Sigmoid colon (tissue), 7 donors: Measurements from ENCODE around the gene PITHD1. TPM values are rescaled to one million over a fixed set of nuclear protein-coding genes. Genes with fewer than 3 reads are reported as not detected.
A peak's percentile ranks its signal among the peaks of the same experiment; 100 is the strongest.

ENCODE experiments used
- DNase-seq: peaks from one replicate; pipeline ENCODE4 v3.0.0-alpha.2; 2019
- H3K27ac ChIP-seq, 4 donors: fragments of 200-600 bp; sonication (generic); one replicate each; pipeline ENCODE4 v1.5.1; 2016 to 2019; ENCODE audit warnings: mild to moderate bottlenecking in 1 of 4
- H3K27me3 ChIP-seq, 3 donors: fragments of 200-600 bp; sonication (generic); one replicate each; pipeline ENCODE4 v1.5.1; 2019; ENCODE audit warnings: mild to moderate bottlenecking in 1 of 3
- H3K36me3 ChIP-seq, 4 donors: fragments of 200-600 bp; sonication (generic); one replicate each; pipeline ENCODE4 v1.5.1; 2016 to 2019
- H3K4me1 ChIP-seq, 4 donors: fragments of 200-600 bp; sonication (generic); one replicate each; pipeline ENCODE4 v1.5.1; 2017 to 2019
- H3K4me3 ChIP-seq, 4 donors: fragments of 200-600 bp; sonication (generic); one replicate each; pipeline ENCODE4 v1.5.1; 2017 to 2019; ENCODE audit warnings: mild to moderate bottlenecking in 2 of 4, moderate library complexity in 1 of 4
- H3K9me3 ChIP-seq, 4 donors: fragments of 200-600 bp in 3 of 4; sonication (generic) in 3 of 4; one replicate each; pipeline versions ENCODE4 v1.5.1 to v1.6.1; 2013 to 2019
- EP300 ChIP-seq, 4 donors: sonication (generic); formaldehyde crosslinking; IDR thresholded peaks; one replicate each; pipeline ENCODE4 v1.6.1; 2017; ENCODE audit warnings: antibody characterized with exemption in 4 of 4
- POLR2A ChIP-seq, 2 donors: fragments of 450-650 bp; IDR thresholded peaks; one replicate each; pipeline ENCODE4 v1.6.1; 2016; ENCODE audit warnings: antibody characterized with exemption in 2 of 2, mild to moderate bottlenecking in 2 of 2, moderate library complexity in 2 of 2
- POLR2AphosphoS5 ChIP-seq, 4 donors: sonication (generic); formaldehyde crosslinking; IDR thresholded peaks; one replicate each; pipeline ENCODE4 v1.6.1; 2017; ENCODE audit warnings: antibody characterized with exemption in 4 of 4
- WGBS, 2 donors: extraction: QIAGEN DNeasy Blood & Tissue Kit; methylation state at CpG; one replicate each; pipeline ENCODE4 v1.1.7; 2013; 5-methylcytosine and 5-hydroxymethylcytosine counted together
- intact Hi-C: fragments of 100-400 bp; cut with DNase I; formaldehyde crosslinking; loops from one replicate; pipeline ENCODE4 v1.15.1; 2023
- polyA plus RNA-seq, 3 donors: library from polyadenylated mRNA; stranded (reverse); fragments of 200-250 nt; gene quantifications; one replicate each; pipeline ENCODE4 v1.2.3, GENCODE V29; 2013
- total RNA-seq, 4 donors: library from RNA; depleted of rRNA; stranded (reverse); fragments of >200 nt; gene quantifications; one replicate each; pipeline ENCODE4 v1.1.0, GENCODE V29; 2016
- TF ChIP-seq, protein P1 (sequence below), 4 experiments: fragments of 450-650 bp in 3 of 4; fragments of 200-600 bp in 1 of 4; IDR thresholded peaks; one replicate each; pipeline ENCODE4 v1.5.1; 2016 to 2019; ENCODE audit warnings: antibody characterized with exemption in 4 of 4, mild to moderate bottlenecking in 3 of 4, moderate library complexity in 2 of 4
- donor health status: healthy with polysubstance abuse.
- donor health status: Bipolar disorder and iron deficiency.
- donor health status: healthy.

PITHD1 gene
- total and polyA plus RNA-seq, 7 donors: 41.2 to 78.7 (median 47.9) TPM

DNA sequence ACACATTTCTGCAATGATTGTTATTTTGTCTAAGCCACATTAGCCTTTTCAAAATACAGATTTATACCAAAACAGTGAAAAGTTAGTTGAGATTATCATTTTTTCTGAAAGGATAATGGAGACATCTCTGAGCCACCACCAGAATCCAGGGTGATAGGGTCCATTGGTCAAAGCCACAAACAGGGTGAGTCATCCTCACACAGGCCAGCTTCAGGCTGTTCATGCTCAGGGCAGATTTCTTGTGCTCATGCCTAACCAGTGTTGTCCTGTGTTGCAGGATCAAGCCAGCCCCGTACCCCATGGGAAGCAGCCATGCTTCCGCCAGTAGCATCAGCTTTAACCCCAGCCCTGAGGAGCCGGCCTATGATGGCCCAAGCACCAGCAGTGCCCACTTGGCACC lies 21.5 kb upstream of the PITHD1 start:
- DNase-seq: no peak
- Histone ChIP-seq H3K4me3 (no peak overlapping the region), H3K36me3 (peaks cover 59 to 100% (median 75%) of the 10 kb centered on the region in 4 donors), H3K9me3 (no peaks in the 10 kb centered on the region), H3K27me3 (no peaks in the 10 kb centered on the region), H3K27ac (no peak overlapping the region), H3K4me1 (peaks cover 0 to 12% (median 10%) of the 10 kb centered on the region in 4 donors)
- 93 to 96% methylated on average over 3 of the region's 3 CpGs for WGBS, 2 donors
- TF ChIP-seq, protein P1, sequence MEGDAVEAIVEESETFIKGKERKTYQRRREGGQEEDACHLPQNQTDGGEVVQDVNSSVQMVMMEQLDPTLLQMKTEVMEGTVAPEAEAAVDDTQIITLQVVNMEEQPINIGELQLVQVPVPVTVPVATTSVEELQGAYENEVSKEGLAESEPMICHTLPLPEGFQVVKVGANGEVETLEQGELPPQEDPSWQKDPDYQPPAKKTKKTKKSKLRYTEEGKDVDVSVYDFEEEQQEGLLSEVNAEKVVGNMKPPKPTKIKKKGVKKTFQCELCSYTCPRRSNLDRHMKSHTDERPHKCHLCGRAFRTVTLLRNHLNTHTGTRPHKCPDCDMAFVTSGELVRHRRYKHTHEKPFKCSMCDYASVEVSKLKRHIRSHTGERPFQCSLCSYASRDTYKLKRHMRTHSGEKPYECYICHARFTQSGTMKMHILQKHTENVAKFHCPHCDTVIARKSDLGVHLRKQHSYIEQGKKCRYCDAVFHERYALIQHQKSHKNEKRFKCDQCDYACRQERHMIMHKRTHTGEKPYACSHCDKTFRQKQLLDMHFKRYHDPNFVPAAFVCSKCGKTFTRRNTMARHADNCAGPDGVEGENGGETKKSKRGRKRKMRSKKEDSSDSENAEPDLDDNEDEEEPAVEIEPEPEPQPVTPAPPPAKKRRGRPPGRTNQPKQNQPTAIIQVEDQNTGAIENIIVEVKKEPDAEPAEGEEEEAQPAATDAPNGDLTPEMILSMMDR (IDR thresholded peaks at IDR 0.05): no peak
- TF ChIP-seq POLR2A (IDR thresholded peaks at IDR 0.05) (no peak), EP300 (IDR thresholded peaks at IDR 0.05) (no peak), POLR2AphosphoS5 (IDR thresholded peaks at IDR 0.05) (no peak)
- intact Hi-C loops: no loop called here

DNA sequence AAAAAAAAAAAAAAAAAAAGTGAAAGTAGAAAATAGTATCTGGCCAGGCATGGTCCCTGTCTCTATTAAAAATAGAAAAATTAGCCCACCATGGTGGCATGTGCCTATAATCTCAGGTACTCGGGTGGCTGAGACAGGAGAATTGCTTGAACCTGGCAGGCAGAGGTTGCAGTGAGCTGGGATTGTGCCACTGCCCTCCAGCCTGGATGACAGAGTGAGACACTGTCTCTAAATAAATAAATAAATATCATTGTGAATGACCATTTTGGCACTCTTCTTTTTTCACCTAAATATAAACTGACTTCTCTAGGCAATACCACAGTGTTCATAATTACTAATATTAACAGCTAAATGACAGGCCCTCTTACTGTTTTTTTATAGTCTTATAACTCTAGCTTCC lies 20.4 kb upstream of the PITHD1 start:
- TF ChIP-seq, protein P1 (IDR thresholded peaks at IDR 0.05): no peak
- TF ChIP-seq POLR2A (IDR thresholded peaks at IDR 0.05): no peak
- no peak for TF ChIP-seq POLR2AphosphoS5 (IDR thresholded peaks at IDR 0.05)
- no peak for TF ChIP-seq EP300 (IDR thresholded peaks at IDR 0.05)
- Histone ChIP-seq H3K27me3 (no peaks in the 10 kb centered on the region), H3K27ac (no peak overlapping the region), H3K4me1 (peaks cover 0 to 12% (median 10%) of the 10 kb centered on the region in 4 donors), H3K4me3 (no peak overlapping the region), H3K36me3 (peaks cover 48 to 100% (median 64%) of the 10 kb centered on the region in 4 donors), H3K9me3 (no peaks in the 10 kb centered on the region)
- no peak for DNase-seq
- intact Hi-C loops: no loop called here
- WGBS, 2 donors: 92% methylated on average over 1 of the region's 1 CpG

DNA sequence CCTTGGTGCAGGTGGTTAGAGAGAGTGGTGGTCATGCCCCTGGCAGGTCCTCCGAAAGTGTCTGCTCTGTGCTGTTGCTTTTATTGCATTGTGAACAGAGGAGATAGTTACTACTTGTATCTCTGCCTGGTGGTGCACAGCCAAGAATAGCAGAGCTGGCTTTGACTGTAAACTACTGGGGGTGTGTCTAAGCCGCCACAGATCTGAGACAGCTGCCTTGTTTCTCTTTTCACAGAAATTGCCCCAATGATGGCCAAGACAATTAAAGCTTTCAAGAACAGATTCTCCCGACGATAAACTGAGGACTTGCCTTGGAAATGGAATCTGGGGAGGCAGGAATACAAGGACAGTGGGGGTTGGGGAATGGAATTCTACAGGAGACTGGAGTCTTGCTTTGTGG lies 18.9 kb upstream of the PITHD1 start:
- Histone ChIP-seq H3K9me3 (no peaks in the 10 kb centered on the region), H3K27ac (peak overlapping the region in 1 of 4 donors; percentile 50), H3K4me3 (no peak overlapping the region), H3K4me1 (peaks cover 0 to 20% (median 19%) of the 10 kb centered on the region in 4 donors), H3K36me3 (peaks cover 37 to 85% (median 49%) of the 10 kb centered on the region in 4 donors), H3K27me3 (no peaks in the 10 kb centered on the region)
- TF ChIP-seq EP300 (IDR thresholded peaks at IDR 0.05): no peak
- TF ChIP-seq POLR2A (IDR thresholded peaks at IDR 0.05): no peak
- TF ChIP-seq, protein P1 (IDR thresholded peaks at IDR 0.05): no peak
- TF ChIP-seq POLR2AphosphoS5 (IDR thresholded peaks at IDR 0.05): no peak
- no peak for DNase-seq
- intact Hi-C loops: no loop called here
- WGBS, 2 donors: 24 to 66% methylated on average over 4 of the region's 4 CpGs

GRCh38 chr1:23763041-23763577 lies 15.1 kb upstream of the PITHD1 start:
- H3K4me1 ChIP-seq: peaks cover 0 to 20% (median 19%) of the 10 kb centered on the region in 4 donors
- H3K36me3 ChIP-seq: peaks cover 7 to 55% (median 13%) of the 10 kb centered on the region in 4 donors
- H3K4me3 ChIP-seq: no peak overlapping the region
- intact Hi-C loops: no loop called here
- DNase-seq: no peak
- H3K27me3 ChIP-seq: no peaks in the 10 kb centered on the region
- TF ChIP-seq POLR2A (IDR thresholded peaks at IDR 0.05) (no peak), POLR2AphosphoS5 (IDR thresholded peaks at IDR 0.05) (no peak), EP300 (IDR thresholded peaks at IDR 0.05) (no peak)
- TF ChIP-seq, protein P1 (IDR thresholded peaks at IDR 0.05): no peak
- H3K9me3 ChIP-seq: no peaks in the 10 kb centered on the region
- 92 to 94% methylated on average over 7 of the region's 7 CpGs for WGBS, 2 donors
- peak overlapping the region in 2 of 4 donors; percentile 15 to 43 for H3K27ac ChIP-seq

GRCh38 chr1:23768733-23769132 lies 9.5 kb upstream of the PITHD1 start:
- Histone ChIP-seq H3K27ac (no peak overlapping the region), H3K9me3 (no peaks in the 10 kb centered on the region), H3K4me3 (no peak overlapping the region), H3K27me3 (no peaks in the 10 kb centered on the region), H3K36me3 (peaks cover 0 to 30% (median 0%) of the 10 kb centered on the region in 4 donors), H3K4me1 (peaks cover 0 to 11% (median 6%) of the 10 kb centered on the region in 4 donors)
- WGBS, 2 donors: 86 to 88% methylated on average over 5 of the region's 5 CpGs
- DNase-seq: no peak
- intact Hi-C loops: no loop called here
- TF ChIP-seq POLR2AphosphoS5 (IDR thresholded peaks at IDR 0.05): no peak
- TF ChIP-seq POLR2A (IDR thresholded peaks at IDR 0.05): no peak
- TF ChIP-seq, protein P1 (IDR thresholded peaks at IDR 0.05): no peak
- no peak for TF ChIP-seq EP300 (IDR thresholded peaks at IDR 0.05)
